NCI-H2081 treated with DMSO at 0.1 percent for 48 hours (cell line): ENCODE measurements around the gene CCDC3.

Source experiments
- DNase-seq: peaks from one replicate; lab custom pipeline; 2025; lab: John Stamatoyannopoulos, UW

CCDC3 gene

DNA sequence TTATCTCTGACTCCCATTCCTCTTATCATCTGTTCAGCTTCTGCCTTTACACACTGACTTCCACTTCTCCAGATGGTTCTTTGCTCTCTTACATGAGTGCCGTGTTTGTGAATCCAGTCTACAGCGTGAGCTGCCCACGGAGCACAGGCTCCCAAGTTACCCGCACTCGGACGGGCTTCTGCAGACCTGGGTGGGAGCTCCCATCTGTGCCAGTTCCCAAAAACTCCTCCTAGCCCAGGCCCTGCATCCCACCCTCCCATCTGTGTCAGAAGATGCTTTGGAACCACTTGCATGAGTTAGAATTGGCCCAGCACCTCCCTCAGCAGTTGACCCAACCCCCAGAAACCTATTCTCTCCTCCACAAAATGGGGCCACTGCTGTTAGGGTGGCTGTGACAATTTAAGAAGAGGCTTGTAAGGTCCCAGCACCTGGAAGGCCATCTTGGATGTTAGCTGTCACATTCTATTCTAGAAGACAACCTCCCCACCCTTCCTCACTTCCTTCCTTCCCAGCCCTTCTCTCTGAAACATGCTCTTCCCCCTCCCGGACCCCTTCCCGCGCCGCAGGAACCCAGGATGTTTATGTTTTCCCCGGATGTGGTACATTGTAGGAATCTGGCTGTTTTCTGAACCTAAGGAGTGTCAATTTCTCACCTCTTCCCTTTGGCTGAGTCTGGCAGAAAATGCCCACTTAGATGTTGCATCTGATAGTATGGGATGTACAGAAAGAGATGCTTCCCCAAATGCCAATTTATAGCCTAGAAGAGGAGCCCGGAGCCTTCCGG, 79.2 kb downstream of the CCDC3 start:
- DNase-seq = no peak

DNA sequence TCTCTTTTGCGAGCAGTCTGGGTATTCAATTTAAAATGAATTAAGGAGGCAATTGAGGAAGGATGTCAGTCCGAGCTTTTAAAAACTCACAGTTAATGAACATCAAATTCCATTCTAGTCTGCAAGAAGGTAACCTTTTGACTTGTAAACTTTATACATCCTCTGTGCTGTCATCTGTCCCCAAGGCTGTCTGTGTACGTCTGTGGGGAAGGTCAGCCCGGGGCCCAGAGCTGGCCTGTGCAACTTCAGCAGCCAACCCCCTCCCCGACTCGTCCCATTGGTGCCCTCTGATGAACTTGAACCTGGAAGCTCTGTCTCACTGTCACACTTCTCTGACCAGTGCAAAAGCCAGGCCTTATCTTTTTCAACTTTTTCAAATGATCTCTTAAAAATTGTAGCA, 80.3 kb downstream of the CCDC3 start:
- no peak for DNase-seq

DNA sequence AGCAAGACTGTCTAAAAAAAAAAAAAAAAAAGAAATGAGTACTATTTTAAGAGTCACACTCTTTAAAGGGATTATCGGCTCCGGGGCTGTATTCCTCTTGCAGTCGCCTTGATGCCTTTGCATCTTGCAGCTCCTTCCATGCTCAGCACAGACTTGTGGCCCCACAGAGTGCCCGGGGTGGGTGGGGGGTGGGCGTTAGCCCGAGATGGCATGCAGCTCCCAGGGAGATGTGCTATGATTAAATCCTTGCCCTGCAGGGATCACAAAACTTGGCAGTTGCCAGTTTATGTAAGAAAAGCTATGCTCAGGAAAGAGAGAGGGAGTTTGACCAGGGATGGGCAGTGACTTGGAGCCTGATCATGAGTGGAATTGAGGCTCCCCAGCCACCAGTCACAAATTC, 81.9 kb downstream of the CCDC3 start:
- DNase-seq = no peak

DNA sequence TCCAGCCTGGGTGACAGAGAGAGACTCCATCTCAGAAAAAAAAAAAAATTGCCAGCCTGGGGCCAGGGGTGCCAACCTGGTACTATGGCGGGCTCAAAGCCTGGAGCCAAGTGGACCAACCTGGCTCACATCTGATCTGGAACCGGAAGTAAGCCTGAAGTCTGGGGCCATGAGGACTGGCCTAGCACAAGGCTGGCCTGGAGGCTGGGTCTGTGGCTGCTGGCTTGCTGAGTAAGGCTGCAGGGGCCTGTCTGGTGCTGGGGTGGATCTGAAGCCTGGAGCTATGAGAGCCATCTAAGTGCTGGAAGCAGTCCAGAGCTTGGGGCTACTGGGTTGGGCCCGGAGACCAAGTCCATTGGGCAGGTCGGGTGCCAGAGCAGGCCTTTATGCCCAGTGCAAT, 84.9 kb downstream of the CCDC3 start:
- no peak for DNase-seq

- no peak for DNase-seq
Observed at GRCh38 chr10:12915637-12916168, 85.8 kb downstream of the CCDC3 start.

GRCh38 chr10:12914111-12914510, 87.4 kb downstream of the CCDC3 start:
- no peak for DNase-seq

DNA sequence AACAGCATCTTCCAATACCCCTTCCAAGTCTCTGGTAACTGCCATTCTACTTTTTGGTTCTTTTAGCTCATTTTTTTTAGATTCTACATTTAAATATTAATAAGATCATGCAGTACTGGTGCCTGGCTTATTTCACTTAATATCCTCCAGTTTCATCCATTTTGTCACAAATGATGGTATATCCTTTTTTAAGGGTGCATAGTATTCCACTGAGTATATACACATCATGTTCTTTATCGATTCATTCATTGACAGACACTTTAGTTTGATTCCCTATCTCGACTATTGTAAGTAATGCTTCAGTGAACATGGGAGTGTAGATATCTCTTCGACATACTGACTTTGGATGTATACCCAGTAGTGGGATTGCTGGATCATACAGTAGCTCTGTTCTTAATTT, 89.7 kb downstream of the CCDC3 start:
- DNase-seq = no peak

DNA sequence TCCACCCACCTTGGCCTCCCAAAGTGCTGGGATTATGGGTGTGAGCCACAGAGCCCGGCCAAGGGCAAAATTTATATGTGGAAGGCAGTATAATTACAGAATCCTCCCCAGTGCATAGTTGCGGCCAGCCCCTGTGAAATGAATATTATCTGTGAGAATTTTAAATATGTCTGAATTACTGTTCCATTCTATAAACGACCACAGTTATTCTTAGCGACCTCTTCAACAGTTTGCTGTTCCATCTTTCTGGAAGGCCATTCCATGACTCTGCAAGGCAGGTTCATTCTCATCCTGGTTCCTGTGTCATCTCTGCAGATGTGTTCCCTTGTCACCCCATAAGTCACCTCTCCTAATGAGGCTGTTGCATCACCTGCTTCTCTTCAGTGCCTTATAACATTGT, 90.7 kb downstream of the CCDC3 start:
- DNase-seq = no peak

DNA sequence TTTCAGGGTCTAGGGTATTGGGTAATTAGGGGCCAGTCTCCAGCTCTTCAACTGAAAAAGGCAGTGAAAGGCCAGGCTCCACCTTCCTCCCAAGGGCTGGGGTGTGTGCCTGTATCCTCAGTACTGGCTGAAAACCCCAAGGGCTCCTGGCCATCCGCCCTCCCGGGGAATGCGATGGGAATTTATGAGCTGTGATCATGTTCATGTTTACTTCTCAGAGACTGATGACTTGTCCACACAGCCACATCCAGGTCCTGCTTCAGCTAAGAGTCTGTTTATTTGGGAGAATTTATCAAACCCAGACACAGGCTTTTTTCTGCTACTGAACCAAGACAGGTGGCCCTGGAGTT, 91.7 kb downstream of the CCDC3 start:
- no peak for DNase-seq

DNA sequence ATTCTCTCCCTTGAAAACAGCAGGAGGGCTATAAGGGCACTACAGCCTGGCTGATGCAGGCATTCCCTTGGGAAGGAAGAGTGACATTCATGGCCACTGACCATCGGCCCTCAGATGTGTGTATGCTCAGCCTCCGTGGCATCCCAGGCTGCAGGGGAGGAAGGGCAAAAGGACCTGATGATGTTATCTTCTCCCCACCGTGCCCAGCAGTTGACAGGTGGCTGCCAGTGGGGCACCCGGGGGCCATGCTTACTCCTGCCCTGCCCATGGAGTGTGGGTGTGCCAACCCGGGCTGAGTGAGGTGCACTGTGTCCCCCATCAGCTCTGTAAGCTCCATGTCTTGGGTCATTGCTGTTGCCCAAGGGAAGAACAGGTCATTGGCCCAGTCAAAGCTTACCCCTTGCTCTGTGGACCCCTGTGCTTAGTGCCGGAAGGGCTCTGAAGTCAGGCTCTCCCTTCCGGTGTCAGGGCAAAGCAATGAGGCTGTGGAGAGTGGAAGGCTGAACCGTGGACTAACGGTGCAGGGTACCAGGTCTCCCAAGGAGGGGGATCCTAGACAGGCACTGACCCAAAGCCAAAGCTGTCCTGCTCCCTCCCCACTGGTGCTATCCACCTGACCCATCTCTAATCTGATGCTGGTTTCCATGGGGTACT, 92.2 kb downstream of the CCDC3 start:
- DNase-seq = no peak

DNA sequence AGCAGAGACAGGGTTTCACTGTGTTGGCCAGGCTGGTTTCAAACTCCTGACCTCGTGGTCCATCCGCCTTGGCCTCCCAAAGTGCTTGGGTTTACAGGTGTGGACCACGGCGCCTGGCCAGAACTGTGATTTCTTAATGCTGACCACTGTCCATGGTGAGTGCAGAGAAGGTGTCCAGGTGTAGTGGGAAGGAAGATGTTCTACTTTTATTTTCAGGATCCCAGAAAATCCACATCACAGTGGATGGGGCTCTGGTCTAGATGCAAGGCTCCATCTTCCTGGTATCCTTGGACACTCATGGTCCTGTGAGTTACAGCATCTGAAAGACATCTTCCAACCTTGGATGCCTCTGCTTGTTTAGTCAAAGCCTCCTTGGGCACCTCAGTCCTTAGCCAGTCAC, 92.7 kb downstream of the CCDC3 start:
- no peak for DNase-seq

- no peak for DNase-seq
Observed at GRCh38 chr10:12907656-12908055, 93.9 kb downstream of the CCDC3 start.

DNA sequence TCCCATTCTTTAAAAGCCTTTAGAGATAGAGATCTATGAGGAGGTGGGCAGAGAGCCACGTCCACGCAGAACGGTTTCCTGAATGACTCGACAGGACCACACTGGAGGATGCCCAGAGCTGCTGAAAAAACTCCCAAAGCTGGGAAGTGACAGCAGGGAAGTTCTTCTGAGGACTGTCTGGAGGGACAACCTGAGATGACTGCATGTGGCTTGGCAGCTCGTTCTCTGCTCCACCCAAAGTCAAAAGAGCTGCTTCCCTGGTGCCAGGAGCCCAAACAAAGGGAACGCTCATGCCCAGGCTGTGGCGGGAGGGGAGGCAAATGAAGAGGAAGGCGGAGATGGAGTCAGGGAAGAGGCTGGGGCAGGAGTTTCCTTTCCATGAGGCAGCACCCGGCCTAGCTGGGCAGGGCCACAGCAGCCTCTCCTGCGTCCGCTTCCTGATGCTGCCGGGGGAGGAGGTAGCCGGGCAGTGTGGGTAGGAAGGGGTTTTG, 95.4 kb downstream of the CCDC3 start:
- DNase-seq = no peak

GRCh38 chr10:12905067-12905466, 96.4 kb downstream of the CCDC3 start:
- no peak for DNase-seq

DNA sequence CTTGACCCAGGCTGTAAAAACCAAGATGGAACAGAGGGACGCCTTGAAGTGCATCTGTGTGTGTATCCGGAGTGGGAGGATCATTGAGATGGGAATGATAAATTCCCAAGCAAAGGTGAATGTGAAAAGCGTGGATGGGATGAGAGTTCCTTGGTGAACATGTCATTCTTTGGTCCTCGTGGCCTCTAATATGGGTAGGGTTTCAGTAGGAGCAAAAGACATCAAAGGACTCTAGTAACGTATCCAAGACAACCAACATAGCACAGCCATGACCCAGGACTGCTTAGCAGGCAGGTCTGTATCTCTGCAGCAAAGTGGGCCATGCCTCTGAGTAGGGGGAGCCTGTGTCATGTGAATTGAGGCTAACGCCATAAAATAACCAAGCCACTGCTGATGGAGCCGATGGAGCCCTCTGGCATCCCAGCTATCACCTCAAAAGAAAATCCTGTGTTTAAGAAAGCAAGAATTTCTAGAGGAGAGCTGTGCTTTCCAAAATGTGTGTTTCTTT, 98.6 kb downstream of the CCDC3 start:
- DNase-seq = no peak

- no peak for DNase-seq
Observed at GRCh38 chr10:12902135-12902572, 99.4 kb downstream of the CCDC3 start.

GRCh38 chr10:12899546-12899945, 102.0 kb downstream of the CCDC3 start:
- no peak for DNase-seq

GRCh38 chr10:12898271-12898670, 103.2 kb downstream of the CCDC3 start:
- no peak for DNase-seq

DNA sequence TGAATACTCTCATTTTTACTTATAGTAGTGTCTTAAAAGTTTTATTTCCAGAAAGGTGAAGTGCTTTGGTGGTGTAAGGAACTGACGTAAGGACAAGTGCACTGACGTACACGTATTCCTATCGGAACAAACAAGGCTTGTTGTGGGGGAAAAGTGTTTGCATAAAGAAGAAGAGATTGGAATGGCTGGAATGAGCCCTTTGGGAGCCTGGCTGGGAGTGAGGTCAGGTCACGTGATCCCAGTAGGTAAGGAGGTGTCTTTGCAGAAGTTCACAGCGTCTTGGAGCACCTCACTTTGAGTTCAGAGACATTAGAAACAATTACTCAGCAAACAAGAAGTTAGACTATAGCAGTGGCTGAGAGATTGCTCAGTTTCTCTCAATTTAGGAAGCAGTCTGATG, 104.2 kb downstream of the CCDC3 start:
- no peak for DNase-seq

- DNase-seq = no peak
Observed at GRCh38 chr10:12896251-12896650, 105.3 kb downstream of the CCDC3 start.

- no peak for DNase-seq
Observed at GRCh38 chr10:12892924-12893323, 108.6 kb downstream of the CCDC3 start.

DNA sequence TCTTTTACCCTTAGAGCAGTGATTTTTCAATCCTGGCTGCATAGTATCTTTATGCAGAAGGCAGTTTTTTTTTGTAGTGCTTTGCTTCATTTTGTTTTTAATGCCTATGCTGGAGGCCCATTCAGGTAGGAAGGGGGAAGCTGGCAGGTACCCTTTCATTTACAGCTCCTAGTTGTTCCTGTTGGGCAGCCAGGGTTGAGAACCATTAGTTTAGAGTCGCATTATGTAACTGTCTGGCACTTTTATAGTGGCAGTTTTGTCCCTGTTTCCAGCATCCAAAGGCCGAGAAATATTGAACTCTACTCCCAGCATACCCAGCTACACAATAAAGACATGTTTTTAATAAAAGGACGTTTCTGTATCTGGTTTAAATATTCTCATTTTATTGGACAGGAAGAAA, 110.6 kb downstream of the CCDC3 start:
- DNase-seq = no peak

DNA sequence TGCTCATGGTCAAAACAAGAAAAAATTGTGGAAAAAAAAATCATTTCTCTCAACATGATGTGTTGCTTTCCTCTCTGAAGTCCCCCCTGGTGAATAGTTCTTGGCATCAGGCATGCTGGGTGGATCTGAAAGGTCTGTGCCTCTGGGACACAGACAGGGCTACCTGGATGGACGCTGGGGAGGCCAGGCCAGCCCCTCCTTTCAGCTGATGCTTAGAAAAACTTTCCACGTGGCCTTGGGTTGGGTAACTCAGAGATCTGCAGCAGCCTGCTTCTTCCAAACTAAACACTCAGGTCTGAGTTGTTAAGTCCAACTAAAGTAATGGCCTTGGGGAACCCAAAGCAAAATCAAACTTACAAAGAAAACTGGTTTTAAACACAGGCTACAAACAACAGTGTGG, 113.0 kb downstream of the CCDC3 start:
- DNase-seq = no peak
